NCI-H1436 (cell line): Measurements from ENCODE around the gene MAP3K14.

ENCODE experiments used
- DNase-seq: peaks from one replicate; lab custom pipeline; 2025; lab: John Stamatoyannopoulos, UW

The MAP3K14 gene

DNA sequence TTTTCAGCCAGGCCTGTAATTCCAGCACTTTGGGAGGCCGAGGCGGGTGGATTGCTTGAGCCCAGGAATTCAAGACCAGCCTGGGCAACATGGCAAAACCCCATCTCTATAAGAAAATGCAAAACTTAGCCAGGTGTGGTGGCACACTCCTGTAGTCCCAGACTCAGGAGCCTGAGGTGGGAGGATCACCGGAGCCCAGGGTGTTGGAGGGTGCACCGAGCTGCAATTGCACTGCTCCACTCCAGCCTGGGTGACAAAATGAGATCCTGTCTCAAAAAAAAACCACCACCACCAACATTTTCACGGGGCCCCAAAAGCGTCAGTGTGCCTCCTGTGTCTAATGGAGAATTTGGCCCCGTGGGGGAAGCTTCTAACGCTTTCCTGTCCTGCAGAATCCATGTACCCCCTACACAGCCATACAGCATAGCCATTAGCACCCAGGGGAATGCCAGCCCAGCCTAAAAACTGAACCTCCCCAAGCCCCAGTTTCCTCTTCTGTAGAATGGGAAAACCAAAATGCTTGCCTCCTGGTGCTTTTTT lies 22.2 kb upstream of the MAP3K14 start:
- DNase-seq: no peak

DNA sequence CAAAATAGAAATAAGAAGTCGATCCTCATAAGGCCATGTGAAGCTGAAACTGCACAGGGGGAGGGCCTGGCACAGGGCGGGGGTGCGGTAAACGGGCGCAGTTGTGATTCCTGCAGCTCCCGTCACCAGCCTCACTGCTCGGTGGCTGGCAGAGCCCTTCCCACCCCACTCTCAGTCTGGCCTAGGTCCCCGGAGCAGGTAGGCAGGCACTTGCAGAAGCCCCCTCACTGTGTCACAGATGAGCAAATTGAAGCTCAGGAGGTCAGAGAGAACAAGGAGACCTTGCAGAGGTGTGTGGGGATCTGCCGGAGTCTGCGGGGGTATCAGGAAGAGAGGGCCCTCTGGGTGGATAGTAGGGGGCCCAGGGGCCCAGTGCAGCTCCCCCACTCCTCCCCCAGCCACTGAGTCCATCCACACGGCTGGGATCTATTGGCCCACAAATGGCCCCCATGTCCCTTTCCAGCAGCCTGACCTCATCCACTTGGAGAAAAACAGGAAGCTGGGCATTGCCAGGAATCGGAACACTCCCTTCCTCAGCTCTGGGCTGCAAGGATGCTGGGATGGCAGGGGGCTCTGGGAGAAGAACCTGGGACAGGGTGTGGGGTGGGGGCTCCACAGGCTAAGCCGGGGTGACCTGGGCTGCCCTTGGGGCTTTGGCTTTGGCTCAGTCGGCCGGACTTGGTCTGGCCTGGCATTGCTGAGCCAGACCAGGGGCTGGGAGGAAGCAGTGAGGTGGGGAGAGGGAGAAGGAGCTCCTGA lies 21.4 kb upstream of the MAP3K14 start:
- no peak for DNase-seq

DNA sequence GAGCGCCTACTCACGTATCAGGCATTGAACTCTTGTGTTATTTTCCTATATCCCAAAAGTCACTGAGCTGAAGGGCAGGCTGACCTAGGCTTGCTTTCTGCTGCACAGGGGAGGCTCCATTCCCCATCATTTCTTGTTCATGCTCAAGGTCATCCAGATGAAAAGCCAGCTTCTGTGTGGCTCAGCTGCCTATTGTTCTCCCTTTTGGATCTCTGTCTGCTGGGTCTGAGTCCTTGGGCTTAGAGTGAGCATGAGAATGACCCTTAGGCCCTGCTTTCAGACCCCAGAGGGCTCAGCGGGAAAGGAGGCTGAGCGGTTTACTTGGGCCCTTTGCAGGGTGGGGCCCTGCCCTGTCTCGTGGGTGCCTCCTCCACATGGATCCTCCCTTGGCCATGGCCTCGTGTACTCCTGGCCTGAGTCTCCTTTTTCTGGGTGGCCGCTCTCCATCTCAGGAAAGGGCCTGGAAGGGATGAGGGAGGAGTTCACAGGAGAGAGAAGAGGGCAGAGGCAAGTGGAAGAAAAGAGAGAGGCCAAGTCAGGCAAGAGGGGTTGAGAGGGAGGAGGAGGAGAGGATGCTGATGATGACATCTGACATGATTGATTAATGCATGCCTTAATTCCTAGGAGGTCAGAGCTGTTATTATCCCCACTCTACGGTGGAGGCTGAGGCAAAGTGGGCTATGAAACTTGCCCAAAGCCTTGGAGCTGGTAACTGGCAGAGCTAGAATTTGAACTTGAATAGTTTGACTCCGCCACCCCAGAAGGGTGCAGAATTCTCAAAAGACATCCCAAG lies 19.8 kb upstream of the MAP3K14 start:
- no peak for DNase-seq

DNA sequence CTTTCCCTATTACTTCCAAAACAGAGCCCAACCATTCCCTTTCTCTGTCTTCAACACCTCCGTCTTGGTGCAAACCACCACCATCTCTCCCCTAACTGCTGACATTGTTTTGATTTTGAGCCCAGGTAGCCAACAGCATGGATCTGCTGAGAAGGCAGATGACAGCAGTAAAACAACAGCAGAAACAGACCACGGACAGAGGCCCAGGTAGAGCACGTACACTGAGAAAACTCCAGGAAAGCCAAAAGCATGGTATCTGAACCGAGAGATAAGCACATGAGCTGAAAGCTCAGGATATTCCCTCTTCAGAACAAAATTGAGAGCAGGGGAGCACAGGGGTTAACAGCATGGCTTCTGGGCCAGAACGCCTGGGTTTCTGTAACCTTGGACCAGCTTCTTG lies 18.9 kb upstream of the MAP3K14 start:
- no peak for DNase-seq

DNA sequence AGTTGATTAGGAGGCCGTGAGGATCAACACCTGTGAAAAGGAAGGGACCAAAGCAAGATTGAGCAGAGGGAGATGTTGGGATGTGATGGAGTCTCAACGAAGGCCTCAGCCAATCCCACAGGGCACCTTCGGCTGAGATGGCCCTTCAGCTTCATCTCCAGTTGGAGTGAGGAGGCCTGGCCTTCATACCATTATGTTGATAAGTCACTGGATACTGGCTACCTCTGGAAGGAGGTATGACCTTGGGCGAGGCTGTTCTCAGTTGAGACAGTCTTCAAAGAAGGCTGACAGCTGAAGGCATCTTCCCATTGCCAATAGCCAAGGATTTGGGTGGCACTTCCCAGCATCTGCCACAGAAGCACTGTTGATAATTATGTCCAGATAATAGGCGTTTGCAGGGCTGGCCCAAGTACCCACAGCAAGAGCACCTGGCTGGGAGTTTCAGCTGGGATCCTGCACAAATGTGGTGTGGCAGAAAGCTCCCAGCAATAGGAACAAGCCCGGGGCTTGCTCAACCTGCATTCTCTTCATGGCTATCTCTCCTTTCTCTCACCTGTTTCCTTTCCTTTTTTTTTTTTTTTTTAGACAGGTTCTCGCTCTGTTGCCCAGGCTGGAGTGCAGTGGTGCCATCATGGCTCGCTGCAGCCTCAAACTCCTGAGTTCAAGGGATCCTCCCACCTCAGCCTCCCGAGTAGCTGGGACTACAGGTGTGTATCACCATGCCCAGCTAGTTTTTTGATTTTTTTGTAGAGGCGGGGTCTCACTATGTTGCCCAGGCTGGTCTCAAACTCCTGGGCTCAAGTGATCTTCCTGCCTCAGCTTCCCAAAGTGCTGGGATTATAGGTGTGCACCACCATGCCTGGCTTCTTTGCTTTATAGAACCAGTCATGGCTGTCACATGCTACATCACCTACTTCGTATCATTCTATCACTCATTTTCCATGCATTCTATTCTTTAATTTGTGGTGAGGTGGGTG lies 18.2 kb upstream of the MAP3K14 start:
- DNase-seq: no peak

DNA sequence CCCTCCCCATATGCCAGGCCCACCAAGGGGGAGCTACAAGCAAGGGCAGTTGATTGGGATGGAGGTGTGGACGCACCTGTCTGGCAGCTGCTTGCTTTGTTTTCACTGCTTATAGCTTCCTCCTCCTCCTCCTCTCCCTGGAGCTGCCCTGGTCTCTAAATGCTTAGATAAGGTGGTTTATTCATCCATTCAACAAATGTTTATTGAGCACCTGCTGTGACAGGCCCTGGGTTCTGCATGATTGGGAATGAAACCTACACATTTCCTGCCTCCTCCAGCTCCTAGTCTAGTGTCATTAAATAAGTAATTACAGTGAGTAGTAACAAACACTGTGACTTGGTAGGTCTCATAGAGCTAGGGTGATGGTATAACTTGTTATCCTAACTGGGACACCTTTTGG lies 17.4 kb upstream of the MAP3K14 start:
- peak; percentile 72 for DNase-seq

DNA sequence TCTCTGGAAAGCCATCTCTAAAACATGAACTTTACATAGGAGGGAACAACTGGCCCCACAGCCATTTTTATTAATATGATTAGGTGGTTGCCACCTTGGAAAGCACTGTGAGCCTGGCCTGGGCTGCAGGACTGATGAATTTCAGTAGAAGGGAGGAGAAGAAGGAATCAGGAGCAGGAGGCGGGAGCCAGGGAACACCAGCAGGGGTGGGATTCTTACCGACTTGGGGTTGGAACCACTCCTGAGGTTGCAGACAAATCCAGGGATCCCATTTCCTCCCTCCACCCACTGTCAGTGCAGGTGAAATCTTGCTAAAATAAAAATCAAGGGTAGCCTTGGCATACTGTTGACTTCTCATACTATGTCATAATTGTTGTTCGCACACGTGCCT lies 16.9 kb upstream of the MAP3K14 start:
- DNase-seq: no peak

DNA sequence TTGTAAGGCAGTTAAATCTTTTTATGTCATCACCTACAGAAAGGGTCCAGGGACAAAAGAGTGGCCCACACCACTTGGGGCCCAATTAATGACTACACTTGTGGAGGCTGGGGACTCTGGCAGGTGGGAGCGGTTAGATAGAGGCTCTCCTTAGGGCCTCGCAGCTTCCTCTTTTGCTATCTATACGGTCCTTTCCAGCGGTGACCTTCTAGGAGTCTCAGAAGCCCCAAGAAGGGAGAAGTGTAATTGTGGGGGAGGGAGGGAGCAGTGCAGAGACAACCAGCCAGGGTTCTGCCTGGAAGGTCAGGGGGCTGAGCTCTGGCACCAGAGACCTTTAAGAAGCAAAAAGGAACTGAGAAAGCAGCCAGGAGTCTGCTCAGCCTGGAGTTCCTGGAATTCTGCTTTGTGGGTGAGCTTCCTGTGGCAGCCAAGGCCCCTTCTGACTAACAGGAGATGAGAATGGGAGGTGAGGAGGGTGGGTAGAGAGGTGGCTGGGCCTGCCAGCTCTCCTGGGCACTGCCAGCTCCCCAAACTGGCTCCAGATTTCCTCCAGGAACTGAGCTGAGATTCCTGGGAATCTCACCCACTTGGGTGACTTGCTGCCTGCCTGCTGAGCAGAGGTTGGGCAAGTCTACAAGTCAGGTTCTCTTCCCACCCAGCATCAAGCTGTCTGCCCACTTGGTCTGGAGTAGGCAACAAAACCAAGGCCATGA lies 16.3 kb upstream of the MAP3K14 start:
- no peak for DNase-seq

DNA sequence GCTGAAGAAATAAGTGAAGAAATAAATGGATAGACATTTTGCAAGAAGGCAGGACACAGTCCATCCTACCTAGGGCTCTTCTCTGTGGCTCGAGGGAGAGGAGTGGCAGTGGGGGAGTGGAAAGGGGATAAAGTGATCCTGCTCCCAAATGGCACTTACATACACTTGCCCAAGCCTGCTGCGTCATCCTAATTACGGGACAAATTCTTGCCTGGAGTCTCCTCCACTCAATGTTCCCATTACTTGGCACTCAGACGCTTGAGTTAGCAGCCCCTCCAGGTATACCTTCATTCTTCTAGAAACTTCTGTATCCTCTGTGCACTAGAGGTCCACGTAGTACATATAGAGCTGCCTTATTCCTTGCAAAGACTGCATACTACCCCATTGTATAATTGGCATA lies 15.7 kb upstream of the MAP3K14 start:
- no peak for DNase-seq

DNA sequence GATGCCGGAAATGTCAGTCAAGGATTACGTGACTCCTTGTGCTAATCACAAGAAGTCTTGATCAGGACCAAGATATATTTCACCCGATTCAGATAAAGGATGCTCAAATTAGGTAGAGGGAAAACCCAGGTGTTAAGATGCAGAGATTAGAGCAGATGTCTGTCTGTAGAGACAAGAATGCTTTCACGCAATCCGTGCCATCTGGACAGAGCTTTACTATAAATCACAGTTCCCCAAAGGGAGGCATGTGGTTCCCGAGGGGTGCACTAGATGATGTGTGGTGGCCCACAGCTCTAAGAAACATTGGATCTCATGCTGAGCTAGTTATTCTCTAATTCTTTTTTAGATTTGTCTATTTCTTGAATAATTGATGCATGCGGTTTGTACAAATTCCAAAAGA lies 9.8 kb upstream of the MAP3K14 start:
- DNase-seq: no peak

DNA sequence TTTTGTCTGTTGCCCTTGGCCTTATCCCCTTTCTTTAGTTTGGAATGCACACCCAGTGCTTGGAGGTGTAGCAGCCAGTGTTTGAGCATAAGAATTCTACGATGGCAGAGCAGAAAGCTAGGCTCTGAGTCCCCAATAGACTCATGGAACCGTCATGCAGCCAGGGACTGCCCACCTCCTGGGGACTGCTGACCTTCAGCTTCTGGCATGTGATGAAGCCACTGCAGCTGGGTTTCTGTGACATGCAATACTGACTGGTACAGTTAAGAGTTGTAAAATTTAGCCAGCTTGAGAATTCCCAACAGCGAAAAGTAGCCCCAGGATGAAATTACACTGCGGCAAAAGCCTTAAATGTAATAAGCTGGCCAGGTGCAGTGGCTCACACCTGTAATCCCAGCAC lies 9.0 kb upstream of the MAP3K14 start:
- DNase-seq: no peak

DNA sequence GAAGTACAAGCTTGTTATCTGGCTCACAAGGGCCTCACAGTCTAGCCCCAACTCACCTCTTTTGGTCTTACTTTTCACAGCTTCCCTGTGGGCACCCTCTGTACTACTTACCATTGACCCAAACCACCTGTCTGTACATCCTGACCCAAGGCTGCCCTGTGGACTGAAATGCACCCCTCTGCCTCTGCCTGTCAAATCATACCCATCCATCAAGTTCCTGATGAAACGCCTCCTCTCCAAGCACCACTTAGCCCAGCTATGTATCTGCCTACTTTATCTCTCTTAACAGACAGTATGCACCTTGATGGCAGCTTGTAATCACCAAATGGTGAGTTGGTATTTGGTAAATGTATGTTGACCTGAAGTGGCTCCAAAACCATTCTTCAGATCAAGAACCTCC lies 7.5 kb upstream of the MAP3K14 start:
- no peak for DNase-seq

DNA sequence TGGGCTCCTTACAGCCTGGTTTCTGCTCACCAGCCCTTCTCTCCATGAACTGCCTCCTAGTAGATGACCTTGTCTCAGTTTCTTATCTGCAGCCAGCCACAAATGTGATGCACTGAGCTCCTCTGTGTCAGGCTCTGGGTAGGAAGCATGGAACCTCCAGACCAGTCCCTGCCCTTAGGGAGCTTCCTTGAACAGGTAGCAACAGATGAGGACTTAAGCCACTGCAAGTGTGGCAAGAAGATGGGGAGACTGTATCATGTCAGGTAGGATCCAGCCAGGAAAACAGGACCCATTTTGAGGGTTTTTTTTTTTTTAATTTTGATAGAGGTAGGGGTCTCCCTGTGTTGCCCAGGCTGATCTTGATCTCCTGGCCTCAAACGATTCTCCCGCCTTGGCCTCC lies 5.3 kb upstream of the MAP3K14 start:
- no peak for DNase-seq

DNA sequence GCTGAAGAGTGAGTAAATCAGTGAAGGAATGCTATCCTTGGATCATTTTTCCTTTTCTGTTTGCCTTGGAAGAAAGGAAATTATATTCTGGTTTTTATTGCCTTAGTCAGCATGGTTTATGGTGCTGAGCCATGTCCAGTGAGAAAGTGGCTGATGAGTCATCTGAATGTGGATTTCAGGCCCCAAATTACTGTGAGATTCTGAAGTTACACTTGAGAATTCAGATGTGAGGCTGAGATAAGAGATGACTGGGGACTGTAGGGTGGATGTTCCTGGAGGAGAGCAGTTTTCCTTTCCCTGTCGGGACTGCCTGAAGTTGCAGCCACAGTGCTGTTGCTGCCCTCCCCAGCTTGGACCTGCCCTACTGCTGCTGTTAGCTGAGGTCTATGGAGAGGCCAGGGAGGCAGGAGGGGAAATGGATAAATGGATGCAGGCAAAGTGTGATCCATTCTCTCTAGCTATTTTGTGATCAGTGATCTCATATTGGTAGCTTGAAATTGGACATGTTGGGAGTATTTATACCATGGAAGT lies 4.2 kb upstream of the MAP3K14 start:
- DNase-seq: no peak

DNA sequence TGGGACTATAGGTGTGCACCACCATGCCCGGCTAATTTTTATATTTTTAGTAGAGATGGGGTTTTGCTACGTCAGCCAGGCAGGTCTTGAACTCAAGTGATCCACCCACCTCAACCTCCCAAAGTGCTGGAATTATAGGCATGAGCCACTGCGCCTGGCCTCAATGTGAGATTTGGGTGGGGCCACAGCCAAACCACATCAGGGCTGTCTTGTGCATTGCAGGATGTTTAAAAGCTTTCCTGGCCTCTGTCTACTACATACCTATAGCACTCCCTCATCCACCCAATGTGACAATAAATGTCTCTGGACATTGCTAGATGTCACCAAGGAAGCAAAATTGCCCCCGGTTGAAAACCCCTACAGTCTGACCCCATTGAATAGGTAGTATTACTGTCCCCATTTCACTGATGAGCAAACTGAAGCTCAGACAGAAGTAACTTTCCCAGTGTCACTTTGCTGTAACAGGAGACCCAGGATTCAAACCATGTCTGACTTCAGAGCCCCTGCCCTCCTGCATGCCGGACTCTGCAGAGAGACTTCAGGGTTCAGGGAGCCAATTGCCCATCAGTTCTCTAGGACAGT lies 3.6 kb upstream of the MAP3K14 start:
- no peak for DNase-seq

DNA sequence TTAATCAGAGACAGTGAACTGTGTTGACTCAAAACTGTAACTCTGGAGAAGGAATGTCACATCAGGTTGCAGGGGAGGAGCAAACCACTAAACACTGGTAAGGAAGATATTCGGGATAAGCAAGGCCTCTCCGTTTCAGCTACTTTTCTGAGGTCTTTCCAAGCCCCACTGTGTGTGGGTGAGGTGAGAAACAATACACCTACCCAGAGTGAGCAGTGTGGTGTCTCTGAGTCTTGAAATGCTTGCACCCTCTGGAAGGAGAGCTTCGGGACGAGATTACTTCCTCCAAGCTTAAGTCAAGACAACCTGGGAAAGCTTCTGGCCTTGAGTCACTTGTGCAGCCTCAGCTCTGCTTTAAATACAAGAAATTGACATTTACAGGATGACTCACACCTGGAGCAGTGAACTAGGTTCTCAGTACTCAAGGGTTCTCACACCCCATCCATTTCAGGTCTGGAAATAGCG lies 2.5 kb upstream of the MAP3K14 start:
- no peak for DNase-seq

DNA sequence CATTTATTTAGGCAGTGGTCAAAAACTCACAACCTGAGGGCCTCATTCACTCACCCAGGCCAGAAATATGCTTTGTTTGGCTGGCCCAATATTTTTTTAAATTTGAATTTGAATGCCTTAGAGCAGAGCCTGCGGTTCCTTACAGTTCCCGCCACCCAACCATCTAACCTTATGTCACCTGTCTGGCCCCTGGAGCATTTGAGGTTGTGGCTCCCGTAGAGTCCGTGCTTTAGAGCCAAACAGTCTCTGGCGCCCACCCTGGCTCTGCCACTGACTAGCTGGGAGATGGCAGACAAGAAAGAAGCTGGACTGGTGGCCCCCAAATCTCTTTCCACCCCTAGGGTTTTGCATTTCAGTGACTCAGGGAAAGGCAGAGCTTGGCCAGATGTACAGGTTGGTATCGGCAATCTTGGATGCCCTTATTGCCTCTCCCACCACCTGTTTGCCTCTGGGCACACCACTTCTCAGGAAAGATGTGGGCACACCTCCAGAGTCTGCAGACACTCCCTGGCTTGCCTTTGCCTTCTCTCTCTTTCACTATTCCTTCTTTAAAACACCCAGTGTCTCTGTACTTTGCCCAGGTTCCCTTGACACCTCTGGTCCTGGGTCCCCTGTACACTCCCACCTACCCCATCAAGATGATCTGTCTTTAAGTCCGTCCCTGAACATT lies 1.9 kb upstream of the MAP3K14 start:
- DNase-seq: no peak

DNA sequence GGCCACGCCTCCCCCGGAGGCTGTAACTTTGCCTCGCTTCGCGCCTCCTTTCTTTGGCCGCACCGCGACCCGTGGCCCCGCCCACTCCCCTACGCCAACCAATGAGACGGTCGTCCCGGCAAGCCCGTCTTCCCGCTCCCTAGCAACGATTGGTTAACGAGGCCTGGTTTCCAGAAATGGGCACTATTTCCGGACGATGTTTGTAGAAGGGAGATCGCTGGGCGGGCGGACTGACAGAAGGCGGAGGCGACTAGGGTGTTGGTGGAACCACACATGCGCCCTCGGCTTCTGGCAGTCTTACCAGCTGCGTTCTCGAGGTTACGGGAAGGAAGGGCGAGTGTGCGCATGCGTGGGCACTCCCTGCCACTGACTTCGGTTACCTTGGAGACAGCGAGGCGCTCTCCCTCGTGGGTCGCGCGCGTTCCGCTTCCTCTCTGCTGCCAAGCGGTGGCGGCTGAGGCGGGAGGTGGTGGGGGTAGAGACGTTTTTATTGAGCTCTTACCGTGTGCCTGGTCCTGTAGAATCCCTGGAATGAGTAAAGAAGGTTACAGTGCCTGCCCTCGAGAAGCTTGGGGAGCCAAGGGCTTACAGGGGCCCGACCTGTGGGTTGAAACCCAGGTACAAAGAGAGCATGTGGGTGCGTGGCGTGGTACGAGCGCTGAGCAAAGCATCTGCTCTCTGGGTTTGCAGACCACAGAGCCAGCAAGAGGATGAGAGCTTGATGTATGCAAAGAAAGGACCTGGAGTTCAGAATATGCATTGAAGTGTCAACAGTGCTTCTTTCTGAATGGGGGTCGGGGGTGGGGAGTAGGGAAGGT lies 500 bp upstream of the MAP3K14 start:
- peak; percentile 100 for DNase-seq
